Measurements from ENCODE around the gene POLG.

DNA sequence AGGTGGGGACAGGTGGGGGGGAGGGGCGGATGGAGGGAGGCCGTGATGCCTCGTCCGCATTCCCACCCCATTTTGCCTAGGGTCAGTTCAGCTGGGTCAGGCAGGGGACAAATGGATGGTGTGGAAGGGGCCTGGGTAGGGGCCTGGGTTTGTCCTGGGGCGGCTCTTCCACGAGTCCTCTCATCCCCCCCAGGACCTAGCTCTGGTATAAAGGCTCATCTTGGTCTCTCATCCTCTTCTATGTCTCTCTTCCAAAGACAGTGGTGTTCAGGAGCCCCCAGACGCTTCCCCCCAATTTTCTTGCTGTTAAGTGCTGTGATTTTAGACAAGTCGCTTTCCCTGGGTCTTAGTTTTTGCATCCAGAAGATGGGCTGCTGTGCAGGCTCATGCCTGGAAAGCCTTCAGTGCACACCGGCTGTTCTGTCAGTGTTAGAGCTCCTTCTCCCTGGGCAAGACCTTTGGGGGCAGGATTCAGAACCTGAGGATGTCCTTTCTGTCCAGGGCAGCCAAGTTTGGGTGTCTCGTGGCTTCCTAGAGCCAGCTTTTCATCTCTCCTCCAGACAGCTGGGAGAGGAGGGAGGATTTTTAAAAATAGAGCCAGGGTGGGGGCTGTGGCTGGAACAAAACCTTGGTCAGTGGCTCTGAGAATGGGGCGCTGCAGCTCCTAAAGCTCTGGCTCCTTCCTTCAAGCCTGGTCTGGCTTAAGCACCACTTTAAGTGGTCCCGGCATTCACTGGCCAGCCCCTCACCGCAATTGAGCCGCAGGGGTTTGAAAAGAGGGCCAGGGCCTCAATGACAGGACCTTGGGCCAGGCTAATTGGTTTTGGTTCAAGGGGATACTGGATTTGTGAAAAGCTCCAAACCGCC is 37.7 kb upstream of the POLG start:
- TF ChIP-seq EZH2 (IDR thresholded peaks at IDR 0.05; ENCODE audit: borderline replicate concordance, low read length) = no peak
- TF ChIP-seq, protein P1, sequence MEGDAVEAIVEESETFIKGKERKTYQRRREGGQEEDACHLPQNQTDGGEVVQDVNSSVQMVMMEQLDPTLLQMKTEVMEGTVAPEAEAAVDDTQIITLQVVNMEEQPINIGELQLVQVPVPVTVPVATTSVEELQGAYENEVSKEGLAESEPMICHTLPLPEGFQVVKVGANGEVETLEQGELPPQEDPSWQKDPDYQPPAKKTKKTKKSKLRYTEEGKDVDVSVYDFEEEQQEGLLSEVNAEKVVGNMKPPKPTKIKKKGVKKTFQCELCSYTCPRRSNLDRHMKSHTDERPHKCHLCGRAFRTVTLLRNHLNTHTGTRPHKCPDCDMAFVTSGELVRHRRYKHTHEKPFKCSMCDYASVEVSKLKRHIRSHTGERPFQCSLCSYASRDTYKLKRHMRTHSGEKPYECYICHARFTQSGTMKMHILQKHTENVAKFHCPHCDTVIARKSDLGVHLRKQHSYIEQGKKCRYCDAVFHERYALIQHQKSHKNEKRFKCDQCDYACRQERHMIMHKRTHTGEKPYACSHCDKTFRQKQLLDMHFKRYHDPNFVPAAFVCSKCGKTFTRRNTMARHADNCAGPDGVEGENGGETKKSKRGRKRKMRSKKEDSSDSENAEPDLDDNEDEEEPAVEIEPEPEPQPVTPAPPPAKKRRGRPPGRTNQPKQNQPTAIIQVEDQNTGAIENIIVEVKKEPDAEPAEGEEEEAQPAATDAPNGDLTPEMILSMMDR (conservative IDR thresholded peaks at IDR 0.05 in 1 of 2, IDR thresholded peaks at IDR 0.05 in 1 of 2; ENCODE audit: extremely low read depth in 1 of 2, insufficient read depth in 1 of 2, low read depth in 1 of 2, low read length in 2 of 2) = no peak

Data from mammary epithelial cell (primary cell).